MV-4-11 (cell line): ENCODE measurements around the gene FOXI3.

Experiments
- DNase-seq: peaks from one replicate; lab custom pipeline; 2025; lab: John Stamatoyannopoulos, UW

FOXI3 gene

DNA sequence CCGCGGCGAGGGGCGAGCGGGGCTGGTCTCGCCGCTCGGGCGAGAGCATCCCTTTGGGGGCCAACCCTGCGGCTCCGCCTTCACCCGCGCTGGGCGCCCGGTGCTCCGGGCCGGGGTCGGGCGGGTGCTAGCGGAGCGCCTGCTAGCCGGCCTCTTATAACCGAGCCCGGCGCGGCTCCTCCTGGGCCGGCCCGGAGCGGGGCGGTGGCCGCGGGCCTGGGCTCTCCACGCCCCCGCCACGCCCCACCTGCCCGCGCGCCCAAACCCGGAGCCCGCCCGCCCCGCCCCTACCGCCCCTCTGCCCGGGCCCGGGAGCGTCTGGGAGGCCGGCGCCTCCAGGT lies at the start of gene FOXI3:
Gene FOXI3, minus strand, starts transcription at position 129 of the 341 bp plus-strand sequence. CDS start 158 bp downstream, outside the sequence.
- no peak for DNase-seq

DNA sequence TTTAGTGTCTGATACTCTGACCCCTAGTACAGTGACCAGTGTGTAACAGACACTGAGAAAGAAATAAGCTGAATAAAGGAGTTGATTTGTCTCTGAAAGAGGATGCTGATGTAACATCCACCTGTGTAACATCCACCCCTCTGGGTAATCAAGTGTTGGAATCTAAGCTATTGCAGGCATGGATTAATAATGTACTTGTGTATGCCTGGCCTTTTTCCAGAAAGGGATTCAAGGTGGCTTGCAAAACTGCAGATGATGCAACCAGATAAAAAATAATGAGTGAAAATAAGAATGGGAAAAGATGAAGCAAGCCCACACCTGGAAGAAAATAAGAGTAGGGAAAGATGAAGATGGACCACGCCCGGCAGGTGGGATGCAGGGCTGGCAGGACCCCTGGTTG lies 48.2 kb upstream of the FOXI3 start:
- no peak for DNase-seq

- no peak for DNase-seq
Observed at GRCh38 chr2:88499204-88499603, 46.7 kb upstream of the FOXI3 start.

- no peak for DNase-seq
Observed at GRCh38 chr2:88493481-88493880, 41.0 kb upstream of the FOXI3 start.

- no peak for DNase-seq
Observed at GRCh38 chr2:88492002-88492401, 39.5 kb upstream of the FOXI3 start.

- no peak for DNase-seq
Observed at GRCh38 chr2:88489181-88489580, 36.7 kb upstream of the FOXI3 start.

DNA sequence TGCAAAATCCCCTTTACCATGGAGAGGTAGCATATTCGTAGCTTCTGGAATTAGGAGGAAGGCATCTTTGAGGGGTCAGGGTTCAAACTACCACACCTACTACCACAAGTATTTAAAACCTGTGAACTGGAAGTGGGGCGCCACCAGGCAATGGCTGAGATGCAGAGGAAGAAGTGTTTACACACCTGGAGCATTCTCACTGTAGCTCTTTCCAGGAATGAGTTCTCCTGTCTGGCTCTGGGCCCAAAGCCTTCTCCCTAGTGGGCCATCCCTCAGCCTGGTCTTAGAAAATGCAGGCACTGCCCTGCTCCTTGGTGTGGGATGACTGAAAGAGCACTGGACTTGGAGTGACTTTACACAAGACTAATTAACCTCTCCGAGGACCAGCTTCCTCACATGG lies 30.7 kb upstream of the FOXI3 start:
- DNase-seq = no peak

DNA sequence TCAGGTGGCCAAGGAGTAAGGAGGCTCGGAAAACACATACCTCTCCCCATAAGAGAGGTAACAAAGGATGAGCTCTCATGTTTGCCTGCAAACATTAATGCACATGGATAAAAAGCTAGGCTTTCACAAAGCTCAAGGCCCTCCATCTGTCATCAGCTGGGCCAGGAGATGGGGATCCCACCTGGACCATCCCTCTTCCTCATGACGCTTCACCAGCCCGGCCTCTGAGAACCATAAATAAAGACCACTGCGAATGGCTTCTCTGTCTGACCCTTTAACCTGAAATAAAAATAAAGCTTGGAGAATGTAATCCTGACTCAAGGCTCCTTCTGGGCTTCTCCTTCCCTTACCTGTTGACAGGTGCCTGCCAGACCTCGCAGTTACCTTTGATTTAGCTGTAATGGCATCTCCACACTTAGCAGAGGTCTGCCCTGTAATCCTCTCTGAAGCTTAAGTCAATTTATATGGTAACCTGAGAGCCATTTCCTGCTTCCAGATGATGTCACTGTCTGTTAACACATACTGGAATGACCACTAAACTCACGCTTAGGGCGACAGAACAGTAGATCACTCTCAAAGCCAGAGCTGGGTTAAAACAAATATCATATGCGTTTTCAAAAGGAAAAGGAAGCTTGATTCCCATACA lies 29.3 kb upstream of the FOXI3 start:
- no peak for DNase-seq

- no peak for DNase-seq
Observed at GRCh38 chr2:88472811-88473210, 20.3 kb upstream of the FOXI3 start.

- DNase-seq = no peak
Observed at GRCh38 chr2:88471083-88471942, 18.8 kb upstream of the FOXI3 start.

GRCh38 chr2:88469202-88470114 lies 17.0 kb upstream of the FOXI3 start:
- no peak for DNase-seq

DNA sequence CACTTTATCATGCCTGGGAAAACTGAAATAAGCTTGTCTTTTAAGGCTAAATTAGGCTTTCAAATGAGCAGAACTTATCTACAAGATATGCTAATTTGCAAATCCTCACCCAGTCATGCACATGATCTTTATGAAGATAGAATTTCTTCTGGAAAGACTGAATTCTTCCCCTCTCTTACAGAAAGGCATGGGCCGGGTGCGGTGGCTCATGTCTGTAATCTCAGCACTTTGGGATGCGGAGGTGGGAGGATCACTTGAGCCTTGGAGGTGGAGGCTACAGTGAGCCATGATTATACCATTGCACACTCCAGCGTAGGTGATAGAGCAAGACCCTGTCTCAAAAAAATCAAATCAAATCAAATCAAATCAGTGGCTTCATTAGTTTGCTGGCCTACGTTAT lies 11.7 kb upstream of the FOXI3 start:
- DNase-seq = no peak

- no peak for DNase-seq
Observed at GRCh38 chr2:88458633-88459032, 6.1 kb upstream of the FOXI3 start.

GRCh38 chr2:88452980-88453582 lies 588 bp upstream of the FOXI3 start:
- DNase-seq = no peak

- DNase-seq = no peak
Observed at GRCh38 chr2:88451811-88452564, 505 bp downstream of the FOXI3 start.

DNA sequence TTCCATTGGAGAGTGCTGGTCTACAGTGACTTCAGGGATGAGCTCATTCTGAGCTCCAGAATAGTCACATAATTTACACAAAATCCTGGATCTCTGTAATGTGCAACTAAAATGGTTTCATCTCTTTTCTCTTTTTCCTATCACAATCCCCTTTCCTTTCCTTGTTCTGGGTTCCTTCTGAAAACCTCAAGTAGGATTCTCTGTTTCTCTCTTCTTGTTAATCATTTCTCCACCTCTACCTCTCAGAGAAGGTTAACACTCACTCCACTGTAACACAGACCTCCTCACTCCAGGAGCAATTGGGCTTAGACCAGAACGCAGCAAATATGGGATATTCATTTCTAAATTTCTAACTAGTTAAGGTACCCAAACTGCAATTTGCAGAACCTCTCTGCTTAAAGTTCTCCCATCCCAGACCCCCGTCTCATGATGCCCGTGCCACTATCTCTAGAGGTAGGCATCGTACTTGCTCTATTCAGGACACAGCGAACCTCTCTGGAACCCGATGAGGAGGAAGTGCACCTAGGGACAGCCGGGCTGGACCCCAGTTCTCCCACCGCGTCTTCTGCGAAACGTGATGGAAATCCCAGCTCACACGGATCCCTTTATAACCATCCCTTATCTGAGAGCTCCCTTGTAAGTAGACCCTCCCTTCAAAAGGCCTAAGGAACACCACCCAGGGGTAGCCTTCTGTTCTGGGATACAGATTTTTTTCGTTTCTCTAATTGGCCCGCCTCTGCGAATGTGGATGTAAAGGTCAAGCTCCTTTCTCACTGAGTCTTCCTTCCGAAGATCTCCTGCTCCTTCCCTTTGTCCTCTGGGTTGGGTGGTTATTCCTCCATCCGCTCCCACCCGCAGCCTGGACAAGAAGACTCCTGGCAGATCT lies 1.3 kb downstream of the FOXI3 start:
- no peak for DNase-seq

GRCh38 chr2:88450186-88450585 lies 2.3 kb downstream of the FOXI3 start:
- DNase-seq = peak; percentile 35

DNA sequence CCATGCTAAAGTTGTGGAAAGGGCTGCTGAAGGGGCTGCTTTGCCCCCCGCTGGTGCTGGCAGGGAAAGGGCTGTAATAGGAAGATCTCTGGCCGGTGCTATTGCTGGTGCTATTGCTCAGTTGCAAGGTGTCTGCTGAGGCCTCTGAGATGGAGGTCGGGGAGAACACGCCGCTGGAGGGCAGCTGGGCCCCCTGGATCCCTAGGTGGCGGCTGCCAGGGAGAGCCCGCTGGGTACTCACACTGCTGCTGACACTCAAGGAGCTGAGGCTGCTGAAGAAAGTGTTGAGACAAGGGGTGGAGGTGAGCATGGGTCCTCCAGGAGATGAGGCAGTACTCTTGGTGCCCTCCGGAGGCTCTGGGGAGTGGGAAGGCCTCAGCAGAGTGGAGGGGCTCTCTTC lies 4.2 kb downstream of the FOXI3 start:
- no peak for DNase-seq

DNA sequence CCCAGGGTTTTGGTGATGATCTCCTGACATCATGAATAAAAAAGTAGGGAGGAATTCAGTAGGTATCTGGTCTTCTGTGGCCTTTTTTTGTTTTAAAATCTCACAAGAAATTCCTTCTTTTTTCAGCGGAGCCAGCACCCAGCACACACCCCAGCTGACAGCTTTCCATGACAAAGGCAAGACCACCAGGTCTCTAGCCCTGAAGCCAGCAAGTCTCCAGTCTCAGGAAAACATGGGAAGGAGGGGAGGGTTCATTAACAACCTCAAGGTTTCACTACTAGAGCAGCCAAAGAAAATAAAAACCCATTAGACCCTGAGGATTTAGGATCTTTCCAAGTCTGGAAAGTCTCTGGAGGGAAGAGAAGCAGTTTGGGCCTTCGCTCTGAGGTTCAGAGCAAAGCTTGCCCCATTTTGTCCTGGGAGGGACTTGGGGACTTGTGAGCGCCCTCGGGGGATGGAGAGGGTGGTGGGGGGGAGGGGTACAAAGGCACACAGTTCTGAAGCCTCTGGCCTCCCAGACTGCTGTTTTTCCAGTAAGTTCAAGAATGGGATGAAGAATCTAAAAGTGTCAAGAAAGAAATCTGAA lies 9.0 kb downstream of the FOXI3 start:
- DNase-seq = no peak

GRCh38 chr2:88442473-88442872 lies 10.0 kb downstream of the FOXI3 start:
- no peak for DNase-seq
